DND-41 (cell line): ENCODE measurements around the gene NHEJ1.

ENCODE experiments used
- CTCF ChIP-seq: IDR thresholded peaks from 2 replicates; pipeline ENCODE4 v1.5.1; 2012; ENCODE audit warnings: borderline replicate concordance, low read length, moderate library complexity, mild to moderate bottlenecking; ENCODE audit not compliant: poor library complexity, severe bottlenecking; ENCODE audit errors: extremely low read depth
- EZH2 ChIP-seq: IDR thresholded peaks from 3 replicates; pipeline ENCODE4 v1.6.1; 2012; ENCODE audit warnings: borderline replicate concordance, low read depth, mild to moderate bottlenecking, moderate library complexity, low read length, inconsistent platforms; ENCODE audit not compliant: severe bottlenecking

DNA sequence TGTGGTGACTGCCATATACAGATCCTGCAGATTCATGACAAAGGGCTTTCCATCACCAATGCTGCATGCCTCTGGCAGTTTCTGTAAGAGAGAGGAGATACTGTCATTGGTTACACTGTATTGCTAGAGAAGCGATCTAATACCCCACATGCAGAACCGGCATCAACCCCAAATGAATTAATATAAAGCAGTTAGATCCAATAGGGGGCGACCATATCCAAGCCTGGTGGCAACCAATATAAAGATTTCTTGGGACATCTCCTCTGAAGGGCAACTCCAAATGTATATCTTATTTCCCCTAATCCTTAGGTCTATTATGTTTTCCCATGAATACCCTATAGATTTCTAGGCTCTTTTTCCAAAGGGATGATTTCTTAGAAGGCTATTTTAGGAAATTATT is 82.5 kb downstream of the NHEJ1 start:
- TF ChIP-seq CTCF (no peak), EZH2 (no peak)
